ENCODE results near the gene ZDHHC7.

Gene ZDHHC7

GRCh38 chr16:85015481-85016187 is 4.3 kb upstream of the ZDHHC7 start:
- no peak overlapping the region for H3K4ac ChIP-seq (ENCODE audit: low read depth, low read length)
- H3K4me3 ChIP-seq (ENCODE audit: low read depth, low read length) = no peak overlapping the region
- peak overlapping the region; percentile 6 for H2BK5ac ChIP-seq (ENCODE audit: low read depth, low read length, poor library complexity)
- H3K23ac ChIP-seq (ENCODE audit: low read length) = no peak overlapping the region
- H4K8ac ChIP-seq (ENCODE audit: low read depth, low read length) = no peak overlapping the region
- H3K27me3 ChIP-seq (ENCODE audit: insufficient read depth, low read length) = no peaks in the 10 kb centered on the region
- H3K27ac ChIP-seq (ENCODE audit: low read depth, low read length) = peak overlapping the region; percentile 15
- peaks cover 7% of the 10 kb centered on the region for H3K79me2 ChIP-seq (ENCODE audit: control insufficient read depth, insufficient read depth, low read length, poor library complexity)
- no peak overlapping the region for H2BK12ac ChIP-seq (ENCODE audit: low read length)
- no peak overlapping the region for H2BK120ac ChIP-seq (ENCODE audit: insufficient read depth, low read length, poor library complexity)
- WGBS (ENCODE audit: extremely low coverage, insufficient coverage, insufficient read length) = no CpG with 5 or more reads among the region's 5 CpGs
- H4K91ac ChIP-seq (ENCODE audit: low read depth, low read length) = no peak overlapping the region
- no peak overlapping the region for H4K12ac ChIP-seq (ENCODE audit: low read depth, low read length)
- no peak overlapping the region for H3K14ac ChIP-seq (ENCODE audit: low read length)
- H3K4me2 ChIP-seq (ENCODE audit: low read length) = no peak overlapping the region
- no peak overlapping the region for H3K18ac ChIP-seq (ENCODE audit: low read length)
- H2AFZ ChIP-seq (ENCODE audit: insufficient read depth, low read length, poor library complexity) = no peak overlapping the region
- no peak overlapping the region for H2AK5ac ChIP-seq (ENCODE audit: low read length)
- H3K36me3 ChIP-seq (ENCODE audit: control insufficient read depth in 1 of 2, insufficient read depth in 2 of 2, low read length in 2 of 2) = no peaks in the 10 kb centered on the region
- peaks cover 8% of the 10 kb centered on the region for H3K79me1 ChIP-seq (ENCODE audit: low read length)
- H3K4me1 ChIP-seq (ENCODE audit: control insufficient read depth in 1 of 2, insufficient read depth in 2 of 2, low read length in 2 of 2) = peaks cover 0 to 3% of the 10 kb centered on the region in 2 experiments
- DNase-seq = peak; percentile 79 to 81
- no peak overlapping the region for H3K9ac ChIP-seq (ENCODE audit: low read length)
- no peaks in the 10 kb centered on the region for H3K9me3 ChIP-seq (ENCODE audit: insufficient read depth, low read depth, low read length)

- peaks cover 6% of the 10 kb centered on the region in 2 experiments for H3K4me1 ChIP-seq (ENCODE audit: control insufficient read depth in 1 of 2, insufficient read depth in 2 of 2, low read length in 2 of 2)
- H3K27me3 ChIP-seq (ENCODE audit: insufficient read depth, low read length) = no peaks in the 10 kb centered on the region
- H4K12ac ChIP-seq (ENCODE audit: low read depth, low read length) = no peak overlapping the region
- no peak overlapping the region for H3K4ac ChIP-seq (ENCODE audit: low read depth, low read length)
- H3K9me3 ChIP-seq (ENCODE audit: insufficient read depth, low read depth, low read length) = no peaks in the 10 kb centered on the region
- H3K4me3 ChIP-seq (ENCODE audit: low read depth, low read length) = no peak overlapping the region
- H4K8ac ChIP-seq (ENCODE audit: low read depth, low read length) = no peak overlapping the region
- H3K79me1 ChIP-seq (ENCODE audit: low read length) = peaks cover 8% of the 10 kb centered on the region
- no peak overlapping the region for H2BK120ac ChIP-seq (ENCODE audit: insufficient read depth, low read length, poor library complexity)
- no peak overlapping the region for H4K91ac ChIP-seq (ENCODE audit: low read depth, low read length)
- H3K23ac ChIP-seq (ENCODE audit: low read length) = no peak overlapping the region
- H3K27ac ChIP-seq (ENCODE audit: low read depth, low read length) = no peak overlapping the region
- H3K9ac ChIP-seq (ENCODE audit: low read length) = no peak overlapping the region
- H3K14ac ChIP-seq (ENCODE audit: low read length) = no peak overlapping the region
- no peak overlapping the region for H2AK5ac ChIP-seq (ENCODE audit: low read length)
- H3K79me2 ChIP-seq (ENCODE audit: control insufficient read depth, insufficient read depth, low read length, poor library complexity) = peaks cover 8% of the 10 kb centered on the region
- no peak overlapping the region for H2BK5ac ChIP-seq (ENCODE audit: low read depth, low read length, poor library complexity)
- no peak overlapping the region for H3K4me2 ChIP-seq (ENCODE audit: low read length)
- H2BK12ac ChIP-seq (ENCODE audit: low read length) = no peak overlapping the region
- H3K36me3 ChIP-seq (ENCODE audit: control insufficient read depth in 1 of 2, insufficient read depth in 2 of 2, low read length in 2 of 2) = no peaks in the 10 kb centered on the region
- H2AFZ ChIP-seq (ENCODE audit: insufficient read depth, low read length, poor library complexity) = no peak overlapping the region
- H3K18ac ChIP-seq (ENCODE audit: low read length) = no peak overlapping the region
- DNase-seq = no peak
- WGBS (ENCODE audit: extremely low coverage, insufficient coverage, insufficient read length) = no CpG with 5 or more reads among the region's 2 CpGs
Measured at GRCh38 chr16:85014311-85014710, 3.0 kb upstream of the ZDHHC7 start.

GRCh38 chr16:85011846-85012284 is 530 bp upstream of the ZDHHC7 start:
- H4K91ac ChIP-seq (ENCODE audit: low read depth, low read length) = peak overlapping the region; percentile 89
- peak overlapping the region; percentile 71 for H3K4ac ChIP-seq (ENCODE audit: low read depth, low read length)
- H2BK120ac ChIP-seq (ENCODE audit: insufficient read depth, low read length, poor library complexity) = peak overlapping the region; percentile 90
- H2BK12ac ChIP-seq (ENCODE audit: low read length) = no peak overlapping the region
- peaks cover 6% of the 10 kb centered on the region in 2 experiments for H3K4me1 ChIP-seq (ENCODE audit: control insufficient read depth in 1 of 2, insufficient read depth in 2 of 2, low read length in 2 of 2)
- H3K4me3 ChIP-seq (ENCODE audit: low read depth, low read length) = peak overlapping the region; percentile 87
- H3K23ac ChIP-seq (ENCODE audit: low read length) = no peak overlapping the region
- no peaks in the 10 kb centered on the region for H3K27me3 ChIP-seq (ENCODE audit: insufficient read depth, low read length)
- H3K18ac ChIP-seq (ENCODE audit: low read length) = peak overlapping the region; percentile 87
- H3K79me1 ChIP-seq (ENCODE audit: low read length) = peaks cover 8% of the 10 kb centered on the region
- peak overlapping the region; percentile 96 for H3K9ac ChIP-seq (ENCODE audit: low read length)
- H3K14ac ChIP-seq (ENCODE audit: low read length) = peak overlapping the region; percentile 85
- H2BK5ac ChIP-seq (ENCODE audit: low read depth, low read length, poor library complexity) = peak overlapping the region; percentile 80
- H3K9me3 ChIP-seq (ENCODE audit: insufficient read depth, low read depth, low read length) = no peaks in the 10 kb centered on the region
- H3K27ac ChIP-seq (ENCODE audit: low read depth, low read length) = peak overlapping the region; percentile 89
- WGBS (ENCODE audit: extremely low coverage, insufficient coverage, insufficient read length) = no CpG with 5 or more reads among the region's 17 CpGs
- peaks cover 10% of the 10 kb centered on the region for H3K79me2 ChIP-seq (ENCODE audit: control insufficient read depth, insufficient read depth, low read length, poor library complexity)
- peak overlapping the region; percentile 91 for H3K4me2 ChIP-seq (ENCODE audit: low read length)
- DNase-seq = no peak
- H4K8ac ChIP-seq (ENCODE audit: low read depth, low read length) = peak overlapping the region; percentile 99
- H4K12ac ChIP-seq (ENCODE audit: low read depth, low read length) = peak overlapping the region; percentile 93
- H2AFZ ChIP-seq (ENCODE audit: insufficient read depth, low read length, poor library complexity) = peak overlapping the region; percentile 14
- H3K36me3 ChIP-seq (ENCODE audit: control insufficient read depth in 1 of 2, insufficient read depth in 2 of 2, low read length in 2 of 2) = no peaks in the 10 kb centered on the region
- H2AK5ac ChIP-seq (ENCODE audit: low read length) = peak overlapping the region; percentile 2

GRCh38 chr16:85010446-85010930 is 847 bp downstream of the ZDHHC7 start:
- no peaks in the 10 kb centered on the region for H3K36me3 ChIP-seq (ENCODE audit: control insufficient read depth in 1 of 2, insufficient read depth in 2 of 2, low read length in 2 of 2)
- no peak overlapping the region for H2BK5ac ChIP-seq (ENCODE audit: low read depth, low read length, poor library complexity)
- H3K4me1 ChIP-seq (ENCODE audit: control insufficient read depth in 1 of 2, insufficient read depth in 2 of 2, low read length in 2 of 2) = peaks cover 11% of the 10 kb centered on the region in 2 experiments
- H3K79me2 ChIP-seq (ENCODE audit: control insufficient read depth, insufficient read depth, low read length, poor library complexity) = peaks cover 10% of the 10 kb centered on the region
- H2AFZ ChIP-seq (ENCODE audit: insufficient read depth, low read length, poor library complexity) = no peak overlapping the region
- H2AK5ac ChIP-seq (ENCODE audit: low read length) = no peak overlapping the region
- H3K4ac ChIP-seq (ENCODE audit: low read depth, low read length) = peak overlapping the region; percentile 87
- no peak overlapping the region for H3K23ac ChIP-seq (ENCODE audit: low read length)
- H3K18ac ChIP-seq (ENCODE audit: low read length) = no peak overlapping the region
- H3K4me3 ChIP-seq (ENCODE audit: low read depth, low read length) = peak overlapping the region; percentile 87
- H2BK120ac ChIP-seq (ENCODE audit: insufficient read depth, low read length, poor library complexity) = no peak overlapping the region
- no CpG with 5 or more reads among the region's 9 CpGs for WGBS (ENCODE audit: extremely low coverage, insufficient coverage, insufficient read length)
- no peak overlapping the region for H4K91ac ChIP-seq (ENCODE audit: low read depth, low read length)
- no peak overlapping the region for H2BK12ac ChIP-seq (ENCODE audit: low read length)
- no peak overlapping the region for H3K14ac ChIP-seq (ENCODE audit: low read length)
- H4K12ac ChIP-seq (ENCODE audit: low read depth, low read length) = no peak overlapping the region
- peak overlapping the region; percentile 78 for H3K9ac ChIP-seq (ENCODE audit: low read length)
- H3K79me1 ChIP-seq (ENCODE audit: low read length) = peaks cover 7% of the 10 kb centered on the region
- H4K8ac ChIP-seq (ENCODE audit: low read depth, low read length) = no peak overlapping the region
- DNase-seq = no peak
- no peak overlapping the region for H3K27ac ChIP-seq (ENCODE audit: low read depth, low read length)
- H3K27me3 ChIP-seq (ENCODE audit: insufficient read depth, low read length) = no peaks in the 10 kb centered on the region
- peak overlapping the region; percentile 91 for H3K4me2 ChIP-seq (ENCODE audit: low read length)
- no peaks in the 10 kb centered on the region for H3K9me3 ChIP-seq (ENCODE audit: insufficient read depth, low read depth, low read length)
